Caco-2 (cell line): ENCODE data around the gene SLC4A5. TPM values are rescaled to one million over a fixed set of nuclear protein-coding genes. Genes with fewer than 3 reads are reported as not detected.

ENCODE experiments used
- BruUV-seq: library from RNA; stranded (reverse); fragments of 400-500 nt; replicated peaks from 2 replicates; lab custom pipeline; 2021; lab: Mats Ljungman, UMichigan
- CTCF ChIA-PET: fragments of 300-600 bp; sonication (Branson Sonifier 250); formaldehyde crosslinking; loops from one replicate; lab custom pipeline; 2022; ENCODE audit warnings: antibody characterized with exemption; lab: Charles Lee
- POLR2A ChIA-PET: fragments of 300-600 bp; sonication (Branson Sonifier 250); formaldehyde crosslinking; loops from one replicate; lab custom pipeline; 2022; ENCODE audit warnings: antibody characterized with exemption; lab: Charles Lee
- DNase-seq, 2 experiments: peaks; one replicate each; pipeline versions ENCODE4 v3.0.0 to v3.0.0-alpha.2; 2020 to 2022
- H3K27me3 ChIP-seq: replicated peaks from 2 replicates; pipeline ENCODE4 v1.6.0; 2011; ENCODE audit warnings: low read length; ENCODE audit not compliant: control insufficient read depth, insufficient read depth
- H3K36me3 ChIP-seq: 2 replicates; pipeline ENCODE4 v1.5.1; 2011; ENCODE audit warnings: low read length; ENCODE audit not compliant: control insufficient read depth, insufficient read depth
- H3K4me1 ChIP-seq: fragments of 250-450 bp; sonication (Bioruptor Pico); 2 replicates; pipeline ENCODE4 v1.5.1; 2020; ENCODE audit warnings: mild to moderate bottlenecking
- H3K4me3 ChIP-seq: 2 replicates; pipeline ENCODE4 v1.5.1; 2011; ENCODE audit warnings: low read depth, mild to moderate bottlenecking, control low read depth, low read length
- H3K9me3 ChIP-seq: fragments of 250-450 bp; sonication (Bioruptor Pico); 2 replicates; pipeline ENCODE4 v1.5.1; 2020; ENCODE audit warnings: mild to moderate bottlenecking, moderate library complexity
- H3K27ac Mint-ChIP-seq: one replicate; pipeline ENCODE4 v1.8.0; 2022; ENCODE audit warnings: mixed read lengths; ENCODE audit not compliant: unreplicated experiment
- H3K27me3 Mint-ChIP-seq: one replicate; pipeline ENCODE4 v1.8.0; 2022; ENCODE audit warnings: mixed read lengths; ENCODE audit not compliant: insufficient read depth, unreplicated experiment
- H3K36me3 Mint-ChIP-seq: one replicate; pipeline ENCODE4 v1.8.0; 2022; ENCODE audit warnings: mild to moderate bottlenecking, mixed read lengths; ENCODE audit not compliant: insufficient read depth, unreplicated experiment
- H3K4me1 Mint-ChIP-seq: one replicate; pipeline ENCODE4 v1.8.0; 2022; ENCODE audit warnings: low read depth, mixed read lengths; ENCODE audit not compliant: unreplicated experiment
- H3K4me3 Mint-ChIP-seq: one replicate; pipeline ENCODE4 v1.8.0; 2022; ENCODE audit warnings: mild to moderate bottlenecking, moderate library complexity, mixed read lengths; ENCODE audit not compliant: unreplicated experiment
- H3K9me3 Mint-ChIP-seq: one replicate; pipeline ENCODE4 v1.8.0; 2022; ENCODE audit warnings: mixed read lengths; ENCODE audit not compliant: unreplicated experiment
- CTCF ChIP-seq, 2 experiments: fragments of 200-600 bp in 1 of 2; IDR thresholded peaks; 1 replicate in 1 of 2; 2 replicates in 1 of 2; pipeline versions ENCODE4 v1.5.1 to v1.8.0; 2011 to 2022; ENCODE audit warnings: antibody characterized with exemption in 1 of 2, control low read depth in 1 of 2, inconsistent platforms in 1 of 2, low read depth in 1 of 2, low read length in 1 of 2, mild to moderate bottlenecking in 1 of 2, moderate library complexity in 1 of 2; ENCODE audit not compliant: insufficient read depth in 1 of 2, severe bottlenecking in 1 of 2, unreplicated experiment in 1 of 2
- intact Hi-C: fragments of 100-400 bp; cut with micrococcal nuclease; formaldehyde crosslinking; loops from one replicate; pipeline ENCODE4 v1.10.0; 2022; ENCODE audit not compliant: unreplicated experiment
- total RNA-seq: library from RNA; stranded (reverse); gene quantifications from 2 replicates; pipeline ENCODE4 v1.2.3, GENCODE V29; 2022

The SLC4A5 gene
- total RNA-seq, 1 experiment from 2014 or later = 2.2 TPM

- no peak overlapping the region for H3K4me3 ChIP-seq
- peaks cover 6% of the 10 kb centered on the region for H3K27me3 Mint-ChIP-seq
- H3K27me3 ChIP-seq = no peaks in the 10 kb centered on the region
- intact Hi-C loops = no loop called here
- H3K4me1 ChIP-seq = no peaks in the 10 kb centered on the region
- no peaks in the 10 kb centered on the region for H3K36me3 Mint-ChIP-seq
- no peak overlapping the region for H3K4me3 Mint-ChIP-seq
- no peak overlapping the region for H3K27ac Mint-ChIP-seq
- ChIA-PET CTCF (interaction anchor here (1.0 kb wide), 1 partner anchor 56 kb away, joined by 4 read pairs; no protein-coding TSS in a partner anchor), POLR2A (interaction anchor here (0.6 kb wide), 1 partner anchor 112 kb away, joined by 3 read pairs; no protein-coding TSS in a partner anchor)
- TF ChIP-seq CTCF (IDR thresholded peaks at IDR 0.05; ENCODE audit: insufficient read depth in 1 of 2, low read depth in 1 of 2, low read length in 1 of 2, severe bottlenecking in 1 of 2, unreplicated experiment in 1 of 2) = no peak
- H3K4me1 Mint-ChIP-seq = no peaks in the 10 kb centered on the region
- no peak for DNase-seq
- H3K9me3 ChIP-seq = no peaks in the 10 kb centered on the region
- H3K9me3 Mint-ChIP-seq = no peaks in the 10 kb centered on the region
- BruUV-seq = no TSS peak
- no peaks in the 10 kb centered on the region for H3K36me3 ChIP-seq
Observed at GRCh38 chr2:74278694-74279093, 64.5 kb downstream of the SLC4A5 start.

GRCh38 chr2:74278176-74278575 lies 65.0 kb downstream of the SLC4A5 start:
- H3K27me3 ChIP-seq = no peaks in the 10 kb centered on the region
- no peak for DNase-seq
- CTCF ChIA-PET = interaction anchor here (1.0 kb wide), 1 partner anchor 57 kb away, joined by 4 read pairs; no protein-coding TSS in a partner anchor

GRCh38 chr2:74275228-74275627 lies 68.0 kb downstream of the SLC4A5 start:
- no peaks in the 10 kb centered on the region for H3K4me1 ChIP-seq
- CTCF ChIA-PET = no interaction called here
- Mint-ChIP-seq H3K4me1 (no peaks in the 10 kb centered on the region), H3K27me3 (peaks cover 6% of the 10 kb centered on the region), H3K4me3 (no peak overlapping the region), H3K36me3 (no peaks in the 10 kb centered on the region), H3K9me3 (no peaks in the 10 kb centered on the region), H3K27ac (no peak overlapping the region)
- no peak for TF ChIP-seq CTCF (IDR thresholded peaks at IDR 0.05; ENCODE audit: insufficient read depth in 1 of 2, low read depth in 1 of 2, low read length in 1 of 2, severe bottlenecking in 1 of 2, unreplicated experiment in 1 of 2)
- intact Hi-C loops = no loop called here
- POLR2A ChIA-PET = no interaction called here
- no TSS peak for BruUV-seq
- DNase-seq = no peak
- no peaks in the 10 kb centered on the region for H3K36me3 ChIP-seq
- H3K4me3 ChIP-seq = no peak overlapping the region
- H3K27me3 ChIP-seq = no peaks in the 10 kb centered on the region; the same call in 1 of the 2 replicates
- no peaks in the 10 kb centered on the region for H3K9me3 ChIP-seq

More at GRCh38 chr2:74278176-74278575, 65.0 kb downstream of the SLC4A5 start:
- Histone ChIP-seq H3K4me1 (no peaks in the 10 kb centered on the region), H3K9me3 (no peaks in the 10 kb centered on the region), H3K4me3 (no peak overlapping the region), H3K36me3 (no peaks in the 10 kb centered on the region)
- intact Hi-C loops = no loop called here
- no peak for TF ChIP-seq CTCF (IDR thresholded peaks at IDR 0.05; ENCODE audit: insufficient read depth in 1 of 2, low read depth in 1 of 2, low read length in 1 of 2, severe bottlenecking in 1 of 2, unreplicated experiment in 1 of 2)
- Mint-ChIP-seq H3K9me3 (no peaks in the 10 kb centered on the region), H3K27ac (no peak overlapping the region), H3K27me3 (peaks cover 6% of the 10 kb centered on the region), H3K36me3 (no peaks in the 10 kb centered on the region), H3K4me1 (no peaks in the 10 kb centered on the region), H3K4me3 (no peak overlapping the region)
- POLR2A ChIA-PET = interaction anchor here (0.6 kb wide), 1 partner anchor 113 kb away, joined by 3 read pairs; no protein-coding TSS in a partner anchor
- no TSS peak for BruUV-seq
